Measurements from ENCODE around the gene RTP3.
"Not testable (repeated sequence)": the region's sequence is repeated elsewhere in the genome, so short reads cannot be mapped to it uniquely, and the experiment has no call there.

RTP3 gene

DNA sequence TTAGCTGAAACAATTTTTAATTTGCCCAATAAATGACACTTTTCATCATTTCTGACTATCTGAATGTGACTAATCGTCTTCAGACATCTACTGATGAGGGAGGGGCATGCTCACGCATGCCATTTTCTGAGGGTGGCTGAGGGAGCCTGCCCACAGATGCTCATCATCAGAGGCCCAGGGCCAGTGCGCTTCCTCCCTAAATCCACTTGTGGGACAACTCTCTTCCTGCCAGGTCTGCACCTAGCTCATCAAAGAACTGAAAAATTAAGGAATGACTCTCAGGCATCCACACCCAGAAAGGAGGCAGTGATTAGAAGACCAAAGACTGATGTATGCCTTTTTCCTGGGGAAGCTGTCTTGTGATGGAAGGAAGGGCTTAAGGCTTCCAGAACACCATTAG lies 22.8 kb downstream of the RTP3 start:
- DNase-seq: no peak

DNA sequence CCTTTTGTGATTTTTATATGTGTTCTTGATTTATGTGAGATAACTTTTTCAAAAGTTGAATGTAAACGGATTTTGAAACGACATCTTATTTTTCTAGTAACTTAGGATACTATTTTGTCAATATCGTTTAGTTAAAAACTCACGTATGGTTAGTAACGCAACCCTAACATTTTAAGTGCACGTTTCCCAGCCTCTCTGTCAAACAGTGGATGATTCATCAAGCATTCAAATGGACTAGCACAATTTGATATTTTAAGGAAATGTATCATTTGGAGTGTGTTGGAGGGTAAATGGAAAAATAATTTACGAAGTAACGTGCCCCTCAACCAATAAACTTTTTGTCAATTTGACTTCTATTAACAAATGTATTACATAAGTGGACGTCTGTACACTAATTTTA lies 23.3 kb downstream of the RTP3 start:
- no peak for DNase-seq

DNA sequence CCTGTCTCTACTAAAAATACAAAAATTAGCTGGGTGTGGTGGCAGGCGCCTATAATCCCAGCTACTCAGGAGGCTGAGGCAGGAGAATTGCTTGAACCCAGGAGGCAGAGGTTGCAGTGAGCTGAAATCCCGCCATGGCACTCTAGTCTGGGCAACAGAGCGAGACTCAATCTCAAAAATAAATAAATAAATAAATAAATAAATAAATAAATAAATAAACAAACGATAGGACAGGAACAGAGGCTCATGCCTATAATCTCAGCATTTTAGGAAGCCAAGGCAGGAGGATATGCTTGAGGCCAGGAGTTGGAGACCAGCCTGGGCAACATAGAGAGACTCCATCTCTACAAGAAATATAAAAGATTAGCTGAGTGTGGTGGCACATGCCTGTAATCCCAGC lies 24.4 kb downstream of the RTP3 start:
- DNase-seq: not testable (repeated sequence)

DNA sequence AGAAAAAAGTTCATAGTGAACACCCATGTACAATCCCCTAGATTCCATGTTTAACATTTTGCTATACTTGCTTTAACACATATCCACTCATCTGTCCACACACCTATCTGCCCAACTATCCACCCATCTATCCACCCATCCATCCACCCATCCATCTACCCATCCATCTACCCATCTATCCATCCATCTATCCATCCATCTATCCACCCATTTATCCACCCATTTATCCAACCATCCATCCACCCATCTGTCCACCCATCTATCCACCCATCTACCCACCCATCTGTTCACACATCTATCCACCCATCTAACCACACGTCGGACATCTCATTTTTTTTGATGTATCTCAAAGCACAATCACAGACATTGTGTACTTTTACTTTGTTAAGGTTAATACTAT lies 25.8 kb downstream of the RTP3 start:
- DNase-seq: no peak

DNA sequence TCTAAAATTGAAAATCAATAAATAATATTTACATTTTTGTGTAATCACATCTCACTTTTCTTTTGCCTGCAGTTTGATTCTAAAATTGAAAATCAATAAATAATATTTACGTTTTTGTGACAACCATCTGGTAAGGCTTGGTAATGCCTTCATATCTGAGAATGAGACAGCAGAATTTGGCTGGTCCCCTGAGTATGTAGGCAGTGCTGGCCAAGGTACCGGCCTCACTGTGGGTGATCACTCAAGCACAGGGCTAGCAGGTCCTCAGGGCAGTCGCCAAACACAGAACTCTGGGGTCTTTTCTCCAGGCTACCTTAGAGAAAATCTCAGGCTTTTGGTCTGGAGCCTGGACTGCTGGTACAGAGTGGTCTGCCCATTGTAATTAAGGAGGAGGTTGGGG lies 26.2 kb downstream of the RTP3 start:
- DNase-seq: no peak

DNA sequence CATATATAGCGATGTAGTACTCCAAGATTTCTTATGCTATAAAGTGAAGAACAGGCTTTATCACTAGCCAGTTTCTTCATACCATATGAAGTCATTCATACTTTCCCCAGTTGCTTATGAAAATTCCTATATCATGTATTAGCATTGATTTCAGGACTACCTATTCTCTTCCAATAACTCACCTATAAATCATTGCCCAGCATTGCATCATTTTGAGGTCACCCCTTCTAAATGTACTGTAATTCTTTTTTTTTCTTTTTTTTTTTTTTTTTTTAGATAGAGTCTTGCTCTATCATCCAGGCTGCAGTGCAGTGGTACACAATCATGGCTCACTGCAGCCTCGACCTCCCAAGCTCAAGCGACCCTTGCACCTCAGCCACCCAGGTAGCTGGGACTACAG lies 27.1 kb downstream of the RTP3 start:
- no peak for DNase-seq

DNA sequence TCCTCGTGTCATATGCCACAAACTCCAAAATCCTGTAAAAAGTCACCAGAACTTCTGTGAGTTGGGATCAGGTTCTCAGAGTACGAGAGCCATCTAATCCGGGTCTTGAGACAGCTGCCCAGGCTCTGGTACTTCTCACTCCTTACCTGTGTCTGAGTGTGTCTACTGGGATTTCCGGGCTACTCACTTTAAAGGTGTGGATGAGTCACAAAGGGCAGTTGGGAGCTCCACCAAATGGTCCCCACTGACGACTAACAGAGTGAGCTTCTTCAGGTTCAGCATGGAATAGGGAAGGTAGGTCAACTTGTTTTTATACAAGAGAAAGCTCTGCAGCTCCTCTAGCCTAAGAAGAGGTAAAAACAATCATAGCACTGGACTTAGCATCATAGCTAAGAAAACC lies 29.5 kb downstream of the RTP3 start:
- no peak for DNase-seq

DNA sequence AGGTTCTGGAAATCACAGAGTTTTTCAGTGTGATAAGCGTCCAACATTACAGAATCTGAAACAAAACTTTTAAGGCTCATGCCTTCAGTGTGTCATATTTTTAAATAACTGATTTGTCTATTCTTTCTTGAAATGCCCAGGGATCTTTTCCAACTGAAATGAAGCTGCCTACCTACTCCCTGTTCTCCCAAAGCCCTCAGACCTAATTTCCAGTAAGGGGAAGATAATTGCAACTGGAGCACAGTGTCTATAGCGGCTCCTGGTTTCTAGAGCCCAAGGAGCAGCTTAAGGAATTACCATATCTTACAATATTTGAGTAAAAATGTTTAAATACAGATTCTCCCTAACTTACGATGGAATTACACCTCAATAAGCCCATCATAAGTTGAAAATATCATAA lies 35.3 kb downstream of the RTP3 start:
- DNase-seq: no peak

DNA sequence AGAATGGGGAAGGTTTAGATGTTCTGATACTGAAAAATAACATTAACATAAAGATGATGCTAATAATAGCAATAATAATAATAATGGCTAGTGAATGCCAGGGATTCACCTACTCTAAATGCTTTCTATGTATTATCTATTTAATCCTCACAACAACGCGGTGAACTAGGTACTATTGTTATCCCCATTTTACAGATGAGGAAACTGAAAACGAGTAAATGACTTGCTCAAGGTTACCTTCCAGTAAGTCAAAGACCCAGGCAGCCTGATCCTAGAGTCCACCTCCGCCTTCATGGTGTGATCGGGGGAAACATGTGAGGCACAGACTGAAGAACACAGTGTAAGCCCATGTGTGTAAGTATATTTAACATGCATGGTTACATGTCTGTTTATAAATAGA lies 38.0 kb downstream of the RTP3 start:
- no peak for DNase-seq

DNA sequence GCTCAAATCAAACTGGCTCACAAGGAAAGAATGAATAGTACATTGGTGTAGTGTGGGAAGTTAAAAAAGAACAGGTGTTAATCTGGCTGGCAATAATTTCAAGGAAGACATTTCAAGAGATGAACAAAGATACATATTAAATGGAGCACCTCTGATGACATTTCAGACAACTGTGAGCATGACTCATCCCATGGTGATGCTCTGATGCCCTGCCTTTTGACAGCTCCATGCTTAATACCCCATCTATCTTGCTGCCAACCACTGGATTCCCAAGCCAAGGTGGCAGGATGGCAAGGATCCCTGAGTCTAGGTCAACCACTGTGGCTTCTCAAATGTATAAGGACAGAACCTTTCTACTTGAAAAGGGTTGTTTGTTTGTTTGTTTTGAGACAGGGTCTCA lies 39.0 kb downstream of the RTP3 start:
- DNase-seq: no peak

DNA sequence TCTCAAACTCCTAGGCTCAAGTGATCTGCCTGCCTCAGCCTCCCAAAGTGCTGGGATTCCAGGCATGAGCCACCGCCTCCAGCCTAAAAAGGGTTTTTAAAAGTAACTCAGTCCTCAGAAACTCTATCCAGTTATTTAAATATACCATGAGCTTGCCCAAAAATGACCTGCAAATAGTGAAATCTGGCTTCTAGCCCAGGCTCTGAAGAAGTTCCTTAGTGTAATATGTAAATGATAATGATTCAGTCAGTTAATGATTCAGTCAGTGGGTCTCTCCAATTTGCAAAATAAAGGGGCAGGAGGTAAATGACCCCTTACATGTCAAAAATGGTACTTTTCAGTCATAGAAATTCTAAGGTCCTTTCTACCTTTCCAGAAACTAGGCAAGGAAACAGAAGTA lies 39.5 kb downstream of the RTP3 start:
- DNase-seq: no peak

DNA sequence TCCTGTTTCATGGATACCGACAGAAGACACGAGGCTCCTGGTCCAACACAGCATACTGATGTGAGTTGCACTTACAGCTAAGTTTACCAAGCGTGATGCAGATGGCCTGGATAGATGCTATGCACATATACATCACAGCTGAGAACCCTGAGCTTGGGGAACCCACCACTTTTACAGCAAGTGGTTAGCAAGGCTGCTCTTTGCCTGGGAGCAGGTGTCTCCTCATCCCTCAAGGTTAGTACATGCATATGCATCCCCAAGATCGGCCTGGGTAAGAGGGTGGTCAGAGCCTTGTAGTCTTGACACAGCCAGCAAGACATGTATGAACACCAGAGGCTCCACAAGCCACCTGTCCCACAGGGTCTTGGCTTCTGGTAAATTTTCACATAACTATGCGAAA lies 40.0 kb downstream of the RTP3 start:
- no peak for DNase-seq

DNA sequence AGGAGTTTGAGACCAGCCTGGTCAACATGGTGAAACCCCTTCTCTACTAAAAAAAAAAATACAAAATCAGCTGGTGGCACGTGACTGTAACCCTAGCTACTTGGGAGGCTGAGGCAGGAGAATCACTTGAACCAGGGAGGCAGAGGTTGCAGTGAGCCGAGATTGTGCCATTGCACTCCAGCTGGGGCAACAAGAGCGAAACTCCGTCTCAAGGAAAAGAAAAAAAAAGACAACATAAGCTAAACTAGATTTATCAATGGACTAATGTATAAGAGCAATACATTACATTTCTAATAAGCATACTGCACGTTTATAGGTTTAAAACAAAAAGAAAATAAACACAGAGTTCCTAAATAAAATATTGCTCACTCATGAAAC lies 40.6 kb downstream of the RTP3 start:
- not testable (repeated sequence) for DNase-seq

DNA sequence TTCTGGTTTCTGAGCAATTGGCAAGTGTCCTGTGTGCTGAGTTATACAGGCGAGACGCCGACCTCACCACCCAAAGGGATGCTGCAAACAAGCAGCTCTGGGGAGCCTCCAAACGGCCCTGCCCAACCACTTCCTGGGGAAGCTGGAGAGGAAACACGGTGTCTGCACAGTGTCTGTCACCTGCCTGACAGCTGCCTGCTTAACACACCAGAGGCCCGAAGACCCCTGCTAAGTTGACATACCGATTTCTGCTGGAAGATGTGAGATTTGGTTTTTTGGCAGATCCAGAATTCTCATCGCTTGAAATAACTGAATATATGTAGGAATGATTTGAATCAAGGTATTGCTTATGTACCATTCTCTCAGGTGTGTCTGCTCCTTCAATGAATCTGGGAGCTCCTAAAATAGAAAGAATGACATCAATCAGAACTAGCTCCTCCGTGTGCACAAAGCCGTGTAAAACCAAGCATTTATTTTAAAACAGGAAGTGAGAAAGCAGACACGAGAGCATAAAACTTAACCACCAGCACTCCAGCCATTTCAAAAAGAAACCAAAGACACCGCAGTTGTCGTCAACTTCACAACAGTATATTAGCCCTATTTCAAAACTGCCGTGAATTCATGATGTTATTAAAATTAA lies 41.1 kb downstream of the RTP3 start:
- no peak for DNase-seq

DNA sequence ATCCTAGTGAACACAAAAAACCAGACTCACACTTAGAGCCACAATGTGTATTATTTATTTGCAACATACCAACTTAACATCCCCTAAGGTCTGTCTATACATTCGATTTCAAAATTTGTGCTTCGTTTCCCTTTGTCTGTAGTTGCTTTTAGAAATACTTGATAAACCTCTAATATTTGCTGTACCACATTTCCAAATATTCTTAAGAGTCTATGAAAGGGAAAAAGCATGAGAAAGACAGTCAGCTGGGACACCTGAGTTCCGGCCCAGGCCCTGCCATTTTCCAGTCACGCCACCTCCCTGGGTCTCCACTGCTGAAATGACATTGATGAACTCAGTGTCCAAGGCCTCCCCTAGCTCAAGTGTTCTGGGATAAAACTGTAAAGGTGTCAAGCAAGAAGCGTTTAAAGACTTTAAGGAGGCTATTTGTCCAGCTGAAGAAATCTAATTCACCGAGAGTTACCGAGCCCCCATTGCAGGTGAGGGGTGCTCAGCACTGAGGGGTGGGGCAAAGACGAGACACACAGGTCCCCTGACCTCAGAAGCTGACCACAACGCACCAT lies 41.7 kb downstream of the RTP3 start:
- DNase-seq: no peak

DNA sequence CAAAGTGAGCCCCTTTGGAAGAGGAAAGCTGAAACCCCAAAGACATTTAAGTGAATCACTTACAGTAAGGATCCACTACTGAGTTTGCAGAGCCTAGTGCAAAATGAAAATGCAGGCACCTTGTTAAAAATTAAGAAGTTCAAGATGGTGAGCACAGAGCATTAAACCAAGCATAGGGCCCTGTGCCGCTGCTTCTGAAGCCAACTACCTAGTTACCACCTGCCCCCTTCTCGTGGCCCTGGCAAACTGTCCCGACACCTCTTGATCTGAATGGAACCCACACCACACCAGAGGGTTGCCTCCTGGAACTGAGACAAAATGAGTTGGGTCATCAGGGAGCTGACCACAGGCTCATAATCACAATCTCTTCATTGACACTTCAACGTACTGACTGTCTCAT lies 42.8 kb downstream of the RTP3 start:
- no peak for DNase-seq

DNA sequence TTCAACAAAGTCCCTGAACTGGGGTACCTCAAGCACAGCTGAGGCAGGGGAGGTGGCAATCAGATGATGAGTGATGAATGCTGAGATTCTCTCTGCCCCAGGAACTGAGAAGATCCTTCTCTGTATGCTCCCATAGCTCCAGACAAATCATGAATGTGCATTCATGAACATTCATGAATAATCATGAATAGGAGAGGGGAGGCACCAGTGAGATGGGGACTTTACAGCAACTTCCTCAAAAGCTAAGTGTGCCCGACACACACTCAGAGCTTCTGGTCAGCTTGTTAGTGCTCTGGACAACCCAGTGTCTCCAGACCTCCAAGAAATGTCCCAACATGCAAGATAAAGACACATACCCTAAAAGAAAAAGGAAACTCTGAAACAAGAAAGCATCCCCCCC lies 44.1 kb downstream of the RTP3 start:
- no peak for DNase-seq

DNA sequence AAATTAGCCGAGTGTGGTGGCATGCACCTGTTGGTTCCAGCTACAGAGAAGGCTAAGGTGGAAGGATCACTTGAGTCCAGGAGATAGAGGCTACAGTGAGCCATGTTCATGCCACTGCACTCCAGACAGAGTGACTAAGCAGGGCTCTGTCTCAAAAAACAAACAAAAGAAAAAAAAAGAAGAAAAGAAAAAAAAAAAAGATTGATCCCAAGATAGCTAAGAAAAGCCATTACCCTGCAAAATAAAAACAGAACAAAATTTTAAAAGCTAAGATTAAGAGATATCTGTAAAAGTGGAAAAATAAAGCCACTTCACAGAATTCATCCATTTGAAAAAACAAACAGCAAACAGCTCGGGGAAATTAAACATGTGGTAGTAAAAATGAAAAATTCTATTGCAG lies 44.6 kb downstream of the RTP3 start:
- no peak for DNase-seq

DNA sequence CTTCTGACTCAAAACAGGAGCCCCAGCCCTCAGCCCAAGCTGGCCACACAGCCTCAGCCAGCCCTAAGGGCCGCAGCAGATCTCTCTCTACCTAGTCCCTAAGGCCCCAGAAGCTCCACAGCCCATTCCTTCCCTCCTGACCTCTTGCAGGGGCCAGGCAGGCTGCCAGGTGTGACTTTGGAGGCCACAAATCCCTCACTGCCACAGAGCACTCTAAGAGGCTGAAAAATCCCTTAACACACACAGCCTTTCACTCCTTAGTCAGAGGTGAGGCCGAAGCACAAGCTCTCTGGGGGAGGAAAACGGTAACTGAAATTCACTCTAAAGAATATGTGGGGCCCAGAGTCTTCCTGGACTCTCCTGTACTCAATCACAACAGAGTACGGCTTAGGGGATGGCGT lies 45.0 kb downstream of the RTP3 start:
- no peak for DNase-seq

DNA sequence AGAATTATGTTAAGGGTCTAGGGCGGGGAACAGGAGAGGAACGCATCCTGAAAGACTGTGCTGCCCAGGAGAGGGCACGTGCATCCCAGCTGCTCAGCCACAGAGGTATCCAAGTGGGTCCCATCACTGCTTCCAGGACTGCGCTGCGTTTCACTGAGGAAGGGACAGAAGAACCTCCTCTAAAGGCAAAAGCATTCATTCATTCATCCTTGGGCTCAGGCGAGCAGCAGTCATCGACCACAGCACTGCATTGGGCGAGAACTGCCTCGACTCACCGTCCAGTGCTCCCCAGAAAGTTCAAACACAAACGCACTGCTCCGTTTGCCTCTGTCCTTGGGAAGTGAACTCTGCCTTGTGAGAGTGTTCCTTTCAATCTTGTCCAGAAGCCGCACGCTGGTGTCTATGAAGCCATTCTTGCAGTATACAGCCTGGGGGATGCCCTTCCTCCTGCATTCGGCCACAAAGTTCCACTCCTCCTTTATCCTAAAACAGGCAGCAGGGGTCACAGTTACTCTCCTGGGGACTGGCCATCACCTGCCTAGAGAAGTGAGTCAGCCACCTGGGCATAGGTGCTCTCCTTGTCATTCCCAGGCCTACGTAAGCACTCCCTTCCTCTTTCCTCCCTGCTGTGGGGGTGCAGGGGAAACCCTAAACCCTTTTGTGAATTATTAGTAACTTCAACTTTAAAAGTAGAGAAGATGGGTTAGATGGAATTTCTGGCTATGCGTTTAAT lies 47.2 kb downstream of the RTP3 start:
- no peak for DNase-seq

DNA sequence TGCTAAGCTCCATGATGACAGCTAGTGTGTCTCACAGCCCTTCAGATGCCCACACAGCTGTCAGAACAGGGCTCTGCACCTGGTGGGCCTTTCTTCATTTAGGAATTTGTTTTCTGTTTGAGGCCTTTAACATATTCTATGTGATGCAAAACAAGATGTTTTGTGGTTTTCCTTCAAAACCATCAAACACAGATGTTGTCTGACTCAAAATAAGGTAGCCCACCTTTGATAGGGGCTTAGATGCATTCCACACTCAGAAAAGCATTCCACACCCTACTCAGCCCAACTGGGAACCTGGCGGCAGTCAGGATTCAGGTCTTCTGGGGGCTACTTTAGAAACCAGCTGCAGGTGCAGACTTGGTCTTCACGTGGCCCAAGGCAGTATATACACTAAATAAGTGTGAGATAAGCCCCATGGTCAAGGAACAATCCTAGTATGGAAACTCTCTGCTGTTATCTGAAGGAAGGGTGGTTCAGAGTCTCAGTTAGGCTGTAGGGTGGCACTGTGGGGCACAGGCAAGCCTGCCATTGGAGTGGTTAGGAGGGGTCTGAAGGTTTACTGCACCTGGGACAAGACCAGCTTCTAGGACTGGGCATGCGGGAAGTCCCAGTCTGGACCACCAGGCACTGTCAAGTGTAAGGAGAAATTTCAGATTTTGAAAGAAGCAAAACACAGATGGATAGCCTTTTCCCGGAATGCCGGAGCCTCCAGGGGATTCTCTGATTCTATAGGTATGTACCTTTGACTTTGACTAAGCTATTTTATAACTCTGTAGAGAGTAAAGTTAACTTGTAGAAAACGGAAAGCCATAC lies 48.2 kb downstream of the RTP3 start:
- DNase-seq: no peak

DNA sequence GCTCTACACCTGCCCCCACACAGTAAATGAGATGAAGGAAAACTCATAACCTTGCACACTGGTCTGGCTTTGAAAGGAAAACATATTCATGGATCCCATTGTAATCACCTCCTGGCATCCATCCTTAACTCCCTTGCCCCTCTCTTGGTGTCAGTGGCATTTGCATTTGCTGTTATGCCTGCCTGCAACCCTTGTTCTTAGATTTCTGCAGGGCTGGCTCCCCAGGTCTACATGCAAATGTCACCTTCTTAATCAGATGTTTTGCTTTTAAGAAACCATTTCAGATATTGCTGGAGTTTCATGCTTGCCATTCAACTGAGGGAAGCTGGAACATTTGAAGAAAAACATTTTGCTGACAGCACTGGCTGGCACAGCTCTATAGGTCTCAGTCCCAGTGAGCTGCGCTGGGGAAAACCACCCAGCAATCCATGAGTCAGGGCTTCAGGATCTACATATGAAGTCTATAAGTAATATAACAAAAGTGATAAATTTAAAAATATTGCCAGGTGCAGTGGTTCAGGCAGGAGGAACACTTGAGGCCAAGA lies 49.2 kb downstream of the RTP3 start:
- DNase-seq: no peak

DNA sequence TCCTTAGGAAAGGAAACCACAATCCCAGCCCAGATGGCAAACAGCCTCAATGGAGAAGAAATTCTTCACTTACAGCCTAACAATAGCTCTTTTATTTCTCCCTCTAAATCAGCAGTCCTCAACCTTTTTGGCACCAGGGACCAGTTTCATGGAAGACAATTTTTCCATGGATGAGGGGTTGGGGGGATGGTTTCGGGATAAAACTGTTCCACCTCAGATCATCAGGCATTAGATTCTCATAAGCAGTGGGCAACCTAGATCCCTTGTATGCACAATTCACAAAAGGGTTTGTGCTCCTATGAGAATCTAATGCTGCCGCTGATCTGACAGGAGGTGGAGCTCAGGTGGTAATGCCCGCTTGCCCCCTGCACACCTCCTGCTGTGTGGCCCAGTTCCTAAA lies 50.8 kb downstream of the RTP3 start:
- not testable (repeated sequence) for DNase-seq
